ENCODE results near the gene MLN.
"Not testable (repeated sequence)": the region's sequence is repeated elsewhere in the genome, so short reads cannot be mapped to it uniquely, and the experiment has no call there.

The MLN gene

GRCh38 chr6:33836806-33837469, 33.1 kb upstream of the MLN start:
- Histone ChIP-seq H3K9me3 (ENCODE audit: control insufficient read depth, low read length) (no peaks in the 10 kb centered on the region), H3K27ac (ENCODE audit: insufficient read depth, low read length, poor library complexity, severe bottlenecking) (no peak overlapping the region), H3K27me3 (replicated peaks; ENCODE audit: control insufficient read depth, insufficient read depth, low read length, poor library complexity, severe bottlenecking) (no peaks in the 10 kb centered on the region), H3K36me3 (ENCODE audit: control insufficient read depth, insufficient read depth, low read length) (no peaks in the 10 kb centered on the region), H3K4me3 (ENCODE audit: insufficient read depth, low read depth, low read length, poor library complexity, severe bottlenecking) (no peak overlapping the region), H3K4me1 (ENCODE audit: control insufficient read depth, insufficient read depth, low read length, poor library complexity, severe bottlenecking) (peaks cover 6% of the 10 kb centered on the region)
- no peak for DNase-seq

- H3K27me3 ChIP-seq (replicated peaks; ENCODE audit: control insufficient read depth, insufficient read depth, low read length, poor library complexity, severe bottlenecking): no peaks in the 10 kb centered on the region
- DNase-seq: no peak
- no peak overlapping the region for H3K27ac ChIP-seq (ENCODE audit: insufficient read depth, low read length, poor library complexity, severe bottlenecking)
- H3K4me1 ChIP-seq (ENCODE audit: control insufficient read depth, insufficient read depth, low read length, poor library complexity, severe bottlenecking): peaks cover under 1% of the 10 kb centered on the region
- H3K36me3 ChIP-seq (ENCODE audit: control insufficient read depth, insufficient read depth, low read length): no peaks in the 10 kb centered on the region
- H3K4me3 ChIP-seq (ENCODE audit: insufficient read depth, low read depth, low read length, poor library complexity, severe bottlenecking): no peak overlapping the region
- no peaks in the 10 kb centered on the region for H3K9me3 ChIP-seq (ENCODE audit: control insufficient read depth, low read length)
Observed at GRCh38 chr6:33834401-33835392, 30.9 kb upstream of the MLN start.

GRCh38 chr6:33833599-33833998, 29.8 kb upstream of the MLN start:
- H3K4me3 ChIP-seq (ENCODE audit: insufficient read depth, low read depth, low read length, poor library complexity, severe bottlenecking): no peak overlapping the region
- no peaks in the 10 kb centered on the region for H3K4me1 ChIP-seq (ENCODE audit: control insufficient read depth, insufficient read depth, low read length, poor library complexity, severe bottlenecking)
- H3K27me3 ChIP-seq (replicated peaks; ENCODE audit: control insufficient read depth, insufficient read depth, low read length, poor library complexity, severe bottlenecking): no peaks in the 10 kb centered on the region
- no peaks in the 10 kb centered on the region for H3K36me3 ChIP-seq (ENCODE audit: control insufficient read depth, insufficient read depth, low read length)
- H3K9me3 ChIP-seq (ENCODE audit: control insufficient read depth, low read length): no peaks in the 10 kb centered on the region
- no peak for DNase-seq
- no peak overlapping the region for H3K27ac ChIP-seq (ENCODE audit: insufficient read depth, low read length, poor library complexity, severe bottlenecking)

GRCh38 chr6:33832831-33833230, 29.0 kb upstream of the MLN start:
- not testable (repeated sequence) for H3K9me3 ChIP-seq (ENCODE audit: control insufficient read depth, low read length); H3K36me3 ChIP-seq (ENCODE audit: control insufficient read depth, insufficient read depth, low read length); H3K27ac ChIP-seq (ENCODE audit: insufficient read depth, low read length, poor library complexity, severe bottlenecking); H3K4me3 ChIP-seq (ENCODE audit: insufficient read depth, low read depth, low read length, poor library complexity, severe bottlenecking); H3K27me3 ChIP-seq (replicated peaks; ENCODE audit: control insufficient read depth, insufficient read depth, low read length, poor library complexity, severe bottlenecking); DNase-seq; H3K4me1 ChIP-seq (ENCODE audit: control insufficient read depth, insufficient read depth, low read length, poor library complexity, severe bottlenecking)

GRCh38 chr6:33831725-33832124, 27.9 kb upstream of the MLN start:
- not testable (repeated sequence) for H3K9me3 ChIP-seq (ENCODE audit: control insufficient read depth, low read length); DNase-seq; H3K4me3 ChIP-seq (ENCODE audit: insufficient read depth, low read depth, low read length, poor library complexity, severe bottlenecking); H3K4me1 ChIP-seq (ENCODE audit: control insufficient read depth, insufficient read depth, low read length, poor library complexity, severe bottlenecking); H3K36me3 ChIP-seq (ENCODE audit: control insufficient read depth, insufficient read depth, low read length); H3K27ac ChIP-seq (ENCODE audit: insufficient read depth, low read length, poor library complexity, severe bottlenecking); H3K27me3 ChIP-seq (replicated peaks; ENCODE audit: control insufficient read depth, insufficient read depth, low read length, poor library complexity, severe bottlenecking)

GRCh38 chr6:33830635-33831240, 26.9 kb upstream of the MLN start:
- DNase-seq: no peak
- H3K4me1 ChIP-seq (ENCODE audit: control insufficient read depth, insufficient read depth, low read length, poor library complexity, severe bottlenecking): no peaks in the 10 kb centered on the region
- H3K27ac ChIP-seq (ENCODE audit: insufficient read depth, low read length, poor library complexity, severe bottlenecking): no peak overlapping the region
- no peaks in the 10 kb centered on the region for H3K9me3 ChIP-seq (ENCODE audit: control insufficient read depth, low read length)
- H3K36me3 ChIP-seq (ENCODE audit: control insufficient read depth, insufficient read depth, low read length): no peaks in the 10 kb centered on the region
- no peak overlapping the region for H3K4me3 ChIP-seq (ENCODE audit: insufficient read depth, low read depth, low read length, poor library complexity, severe bottlenecking)
- no peaks in the 10 kb centered on the region for H3K27me3 ChIP-seq (replicated peaks; ENCODE audit: control insufficient read depth, insufficient read depth, low read length, poor library complexity, severe bottlenecking)

GRCh38 chr6:33828764-33829731, 25.2 kb upstream of the MLN start:
- Histone ChIP-seq H3K27ac (ENCODE audit: insufficient read depth, low read length, poor library complexity, severe bottlenecking) (no peak overlapping the region), H3K4me3 (ENCODE audit: insufficient read depth, low read depth, low read length, poor library complexity, severe bottlenecking) (no peak overlapping the region), H3K27me3 (replicated peaks; ENCODE audit: control insufficient read depth, insufficient read depth, low read length, poor library complexity, severe bottlenecking) (no peaks in the 10 kb centered on the region), H3K36me3 (ENCODE audit: control insufficient read depth, insufficient read depth, low read length) (no peaks in the 10 kb centered on the region), H3K4me1 (ENCODE audit: control insufficient read depth, insufficient read depth, low read length, poor library complexity, severe bottlenecking) (no peaks in the 10 kb centered on the region), H3K9me3 (ENCODE audit: control insufficient read depth, low read length) (no peaks in the 10 kb centered on the region)
- DNase-seq: no peak

GRCh38 chr6:33828452-33828763, 24.6 kb upstream of the MLN start:
- DNase-seq: no peak
- Histone ChIP-seq H3K36me3 (ENCODE audit: control insufficient read depth, insufficient read depth, low read length) (no peaks in the 10 kb centered on the region), H3K4me1 (ENCODE audit: control insufficient read depth, insufficient read depth, low read length, poor library complexity, severe bottlenecking) (no peaks in the 10 kb centered on the region), H3K9me3 (ENCODE audit: control insufficient read depth, low read length) (no peaks in the 10 kb centered on the region), H3K4me3 (ENCODE audit: insufficient read depth, low read depth, low read length, poor library complexity, severe bottlenecking) (no peak overlapping the region), H3K27me3 (replicated peaks; ENCODE audit: control insufficient read depth, insufficient read depth, low read length, poor library complexity, severe bottlenecking) (no peaks in the 10 kb centered on the region), H3K27ac (ENCODE audit: insufficient read depth, low read length, poor library complexity, severe bottlenecking) (no peak overlapping the region)

- Histone ChIP-seq H3K27me3 (replicated peaks; ENCODE audit: control insufficient read depth, insufficient read depth, low read length, poor library complexity, severe bottlenecking) (no peaks in the 10 kb centered on the region), H3K9me3 (ENCODE audit: control insufficient read depth, low read length) (no peaks in the 10 kb centered on the region), H3K4me3 (ENCODE audit: insufficient read depth, low read depth, low read length, poor library complexity, severe bottlenecking) (no peak overlapping the region), H3K4me1 (ENCODE audit: control insufficient read depth, insufficient read depth, low read length, poor library complexity, severe bottlenecking) (no peaks in the 10 kb centered on the region), H3K27ac (ENCODE audit: insufficient read depth, low read length, poor library complexity, severe bottlenecking) (no peak overlapping the region), H3K36me3 (ENCODE audit: control insufficient read depth, insufficient read depth, low read length) (no peaks in the 10 kb centered on the region)
- DNase-seq: no peak
Observed at GRCh38 chr6:33827546-33828451, 24.0 kb upstream of the MLN start.

All from effector memory CD4-positive, alpha-beta T cell (primary cell).